ENCODE results near the gene ARL13B. TPM values are rescaled to one million over a fixed set of nuclear protein-coding genes. Genes with fewer than 3 reads are reported as not detected.

The ARL13B gene
- total and polyA plus RNA-seq, 2 of the 13 experiments (the other 11 are each of a cell fraction or from before 2014, with no cell fraction given) = 2.2 to 9.6 TPM

- Histone ChIP-seq H3K36me3 (replicated peaks in 1 of 2; ENCODE audit: control insufficient read depth in 1 of 2, insufficient read depth in 2 of 2, low read length in 2 of 2) (peaks cover 0 to 12% of the 10 kb centered on the region in 2 experiments; a peak in 2 of 5 replicates), H2AFZ (ENCODE audit: low read length) (no peak overlapping the region), H4K20me1 (ENCODE audit: insufficient read depth, low read length) (no peaks in the 10 kb centered on the region), H3K27me3 (ENCODE audit: control insufficient read depth in 1 of 2, insufficient read depth in 2 of 2, low read length in 2 of 2) (no peaks in the 10 kb centered on the region), H3K4me2 (ENCODE audit: low read depth, low read length) (no peak overlapping the region), H3K79me2 (ENCODE audit: insufficient read depth, low read length) (no peaks in the 10 kb centered on the region), H3K27ac (ENCODE audit: extremely low read length, insufficient read depth, low read length) (no peak overlapping the region), H3K9me3 (ENCODE audit: low read length) (peaks cover 10% of the 10 kb centered on the region; the same call in 1 of the 2 replicates), H3K4me3 (replicated peaks in 1 of 3; ENCODE audit: insufficient read depth in 1 of 3, low read depth in 2 of 3, low read length in 3 of 3) (no peak overlapping the region), H3K9ac (ENCODE audit: insufficient read depth, low read depth, low read length) (no peak overlapping the region), H3K4me1 (ENCODE audit: insufficient read depth, low read length) (0 out of 2 replicates have a peak, but pooled peaks cover 2% of the 10 kb centered on the region)
- ChIA-PET POLR2A (interaction anchor here (1.9 kb wide), 1 partner anchor 8 kb away, joined by 7 read pairs; the partner anchor contains the start of genes DHFR2 and NSUN3), CTCF (ENCODE audit: low intra/inter-chr PET ratio, low total read pairs) (interaction anchor here (4.2 kb wide), 1 partner anchor 66 kb away, joined by 25 read pairs; no protein-coding TSS in a partner anchor)
- in situ Hi-C loops (cut with HindIII; ENCODE audit: extremely low pct_ligation_motif_present, low pct_unique_long_range_greater_than_20kb) (no loop called here), intact Hi-C loops (cut with micrococcal nuclease; ENCODE audit: unreplicated experiment) (no loop called here)
- no peak for TF ChIP-seq ZNF567 (CRISPR knock-in tag; IDR thresholded peaks at IDR 0.05; ENCODE audit: borderline replicate concordance)
- no peak for TF ChIP-seq ZNF335 (CRISPR knock-in tag; IDR thresholded peaks at IDR 0.05)
- no peak for TF ChIP-seq RCOR2 (CRISPR knock-in tag; IDR thresholded peaks at IDR 0.05)
- TF ChIP-seq ZNF234 (CRISPR knock-in tag; conservative IDR thresholded peaks at IDR 0.05) = no peak
- no peak for TF ChIP-seq E2F1 (CRISPR knock-in tag; IDR thresholded peaks at IDR 0.05)
- FAIRE-seq (no peak), DNase-seq (ENCODE audit: low spot score) (no peak), ATAC-seq (no peak)
- BruUV-seq (replicated peaks) = no TSS peak
- WGBS (ENCODE audit: low lambda C conversion rate) = 95% methylated on average over 6 of the region's 6 CpGs
These were observed 90.5 kb downstream of the ARL13B start for GRCh38 chr3:94070341-94070911.

GRCh38 chr3:94071713-94072284 is 91.8 kb downstream of the ARL13B start:
- Histone ChIP-seq H3K9me3 (ENCODE audit: low read length) (peaks cover 9% of the 10 kb centered on the region; the same call in 1 of the 2 replicates), H4K20me1 (ENCODE audit: insufficient read depth, low read length) (no peaks in the 10 kb centered on the region), H3K36me3 (replicated peaks in 1 of 2; ENCODE audit: control insufficient read depth in 1 of 2, insufficient read depth in 2 of 2, low read length in 2 of 2) (peaks cover 0 to 12% of the 10 kb centered on the region in 2 experiments; a peak in 2 of 5 replicates), H3K4me1 (ENCODE audit: insufficient read depth, low read length) (no peaks in the 10 kb centered on the region), H3K4me3 (replicated peaks in 1 of 3; ENCODE audit: insufficient read depth in 1 of 3, low read depth in 2 of 3, low read length in 3 of 3) (no peak overlapping the region), H3K79me2 (ENCODE audit: insufficient read depth, low read length) (no peaks in the 10 kb centered on the region), H2AFZ (ENCODE audit: low read length) (no peak overlapping the region), H3K9ac (ENCODE audit: insufficient read depth, low read depth, low read length) (no peak overlapping the region), H3K27ac (ENCODE audit: extremely low read length, insufficient read depth, low read length) (no peak overlapping the region), H3K4me2 (ENCODE audit: low read depth, low read length) (no peak overlapping the region), H3K27me3 (ENCODE audit: control insufficient read depth in 1 of 2, insufficient read depth in 2 of 2, low read length in 2 of 2) (no peaks in the 10 kb centered on the region)
- BruUV-seq (replicated peaks) = no TSS peak
- FAIRE-seq (no peak), ATAC-seq (no peak), DNase-seq (ENCODE audit: low spot score) (no peak)
- WGBS (ENCODE audit: low lambda C conversion rate) = 91% methylated on average over 4 of the region's 4 CpGs
- in situ Hi-C loops (cut with HindIII; ENCODE audit: extremely low pct_ligation_motif_present, low pct_unique_long_range_greater_than_20kb) (no loop called here), intact Hi-C loops (cut with micrococcal nuclease; ENCODE audit: unreplicated experiment) (no loop called here)
- CTCF ChIA-PET (ENCODE audit: low intra/inter-chr PET ratio, low total read pairs) = interaction anchor here (4.2 kb wide), 1 partner anchor 67 kb away, joined by 25 read pairs; no protein-coding TSS in a partner anchor
- no peak for TF ChIP-seq NFYB (CRISPR knock-in tag; IDR thresholded peaks at IDR 0.05)
- TF ChIP-seq SAP130 (CRISPR knock-in tag; IDR thresholded peaks at IDR 0.05; ENCODE audit: low read depth) = no peak
- TF ChIP-seq SP1 (IDR thresholded peaks at IDR 0.05) = no peak
- no peak for TF ChIP-seq SP1 (CRISPR knock-in tag; IDR thresholded peaks at IDR 0.05)
- no peak for TF ChIP-seq MED8 (CRISPR knock-in tag; IDR thresholded peaks at IDR 0.05; ENCODE audit: insufficient replicate concordance)
- no peak for TF ChIP-seq ZNF672 (CRISPR knock-in tag; IDR thresholded peaks at IDR 0.05)
- TF ChIP-seq KDM3A (CRISPR knock-in tag; IDR thresholded peaks at IDR 0.05; ENCODE audit: low read depth) = no peak
- TF ChIP-seq RNF2 (conservative IDR thresholded peaks at IDR 0.05; ENCODE audit: low read depth) = no peak
- no peak for TF ChIP-seq MBD4 (IDR thresholded peaks at IDR 0.05; ENCODE audit: borderline replicate concordance, low read length)
- TF ChIP-seq CREBL2 (CRISPR knock-in tag; IDR thresholded peaks at IDR 0.05; ENCODE audit: borderline replicate concordance) = no peak
- no peak for TF ChIP-seq TBL1XR1 (IDR thresholded peaks at IDR 0.05; ENCODE audit: borderline replicate concordance, low read length, partially characterized antibody)
- POLR2A ChIA-PET = interaction anchor here (1.9 kb wide), 1 partner anchor 9 kb away, joined by 7 read pairs; the partner anchor contains the start of genes DHFR2 and NSUN3
